LNCaP clone FGC (cell line): ENCODE measurements around the gene ITPR2.
"Not testable (repeated sequence)": the region's sequence is repeated elsewhere in the genome, so short reads cannot be mapped to it uniquely, and the experiment has no call there.

ENCODE experiments used
- DNase-seq: peaks from one replicate; pipeline ENCODE4 v3.0.0-alpha.2; 2011; ENCODE audit warnings: low read depth
- H3K4me3 ChIP-seq: 2 replicates; pipeline ENCODE4 v1.5.1; 2011; ENCODE audit warnings: mild to moderate bottlenecking, low read depth, low read length, control low read depth
- TF ChIP-seq, protein P1 (sequence below): IDR thresholded peaks from 2 replicates; pipeline ENCODE4 v1.5.1; 2012; ENCODE audit warnings: mild to moderate bottlenecking; ENCODE audit not compliant: control insufficient read depth, insufficient read depth; ENCODE audit errors: extremely low read depth

ITPR2 gene

DNA sequence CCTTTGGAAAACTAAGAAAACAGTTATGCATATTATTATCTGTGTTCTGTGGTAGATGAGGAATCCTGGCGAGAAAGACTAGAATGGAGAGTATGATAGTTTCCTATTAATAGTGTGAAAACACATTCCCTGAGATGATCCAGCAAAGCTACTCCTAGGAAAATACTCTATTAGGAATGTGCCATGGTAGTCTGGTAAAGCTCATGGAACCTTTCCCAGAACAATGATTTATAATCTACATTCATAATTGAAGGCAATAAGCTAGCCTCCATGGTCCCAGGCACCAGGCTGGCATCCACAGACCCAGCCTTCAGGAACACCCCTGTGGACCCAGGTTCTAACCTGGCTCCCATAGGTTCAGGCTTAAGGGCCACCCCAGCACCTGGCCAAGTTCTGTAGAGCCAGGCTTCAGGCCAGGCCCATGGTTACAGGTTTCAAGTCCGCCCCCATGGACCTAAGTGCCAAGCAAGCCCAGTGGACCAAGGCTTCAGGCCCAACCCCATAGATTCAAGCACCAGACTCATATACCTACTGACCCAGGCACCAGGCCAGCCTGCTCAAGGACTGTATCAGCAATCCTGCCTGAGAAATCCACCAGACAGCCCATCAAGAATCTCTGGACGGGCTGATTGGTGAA lies 72.2 kb downstream of the ITPR2 start:
- no peak overlapping the region for H3K4me3 ChIP-seq
- TF ChIP-seq, protein P1, sequence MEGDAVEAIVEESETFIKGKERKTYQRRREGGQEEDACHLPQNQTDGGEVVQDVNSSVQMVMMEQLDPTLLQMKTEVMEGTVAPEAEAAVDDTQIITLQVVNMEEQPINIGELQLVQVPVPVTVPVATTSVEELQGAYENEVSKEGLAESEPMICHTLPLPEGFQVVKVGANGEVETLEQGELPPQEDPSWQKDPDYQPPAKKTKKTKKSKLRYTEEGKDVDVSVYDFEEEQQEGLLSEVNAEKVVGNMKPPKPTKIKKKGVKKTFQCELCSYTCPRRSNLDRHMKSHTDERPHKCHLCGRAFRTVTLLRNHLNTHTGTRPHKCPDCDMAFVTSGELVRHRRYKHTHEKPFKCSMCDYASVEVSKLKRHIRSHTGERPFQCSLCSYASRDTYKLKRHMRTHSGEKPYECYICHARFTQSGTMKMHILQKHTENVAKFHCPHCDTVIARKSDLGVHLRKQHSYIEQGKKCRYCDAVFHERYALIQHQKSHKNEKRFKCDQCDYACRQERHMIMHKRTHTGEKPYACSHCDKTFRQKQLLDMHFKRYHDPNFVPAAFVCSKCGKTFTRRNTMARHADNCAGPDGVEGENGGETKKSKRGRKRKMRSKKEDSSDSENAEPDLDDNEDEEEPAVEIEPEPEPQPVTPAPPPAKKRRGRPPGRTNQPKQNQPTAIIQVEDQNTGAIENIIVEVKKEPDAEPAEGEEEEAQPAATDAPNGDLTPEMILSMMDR: no peak
- no peak for DNase-seq

DNA sequence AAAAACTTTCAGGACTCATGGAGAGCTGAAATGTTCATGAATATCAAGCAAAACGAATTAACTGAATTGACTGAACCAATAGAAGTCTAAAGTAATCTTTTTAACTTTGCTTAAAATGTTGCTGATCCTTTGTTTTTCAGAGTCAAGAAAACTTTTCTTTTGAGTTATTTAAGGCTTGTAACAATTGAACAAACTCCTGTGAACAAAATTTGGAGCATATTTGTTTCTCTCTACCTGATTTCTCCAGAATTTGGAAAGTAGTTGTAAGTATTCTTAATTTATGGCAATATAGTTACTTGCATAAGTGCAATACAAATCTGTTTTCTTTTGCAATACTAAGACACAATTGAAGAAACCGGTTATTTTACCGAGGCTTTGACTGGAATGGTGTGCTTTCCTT lies 77.6 kb downstream of the ITPR2 start:
- DNase-seq, H3K4me3 ChIP-seq: not testable (repeated sequence)

DNA sequence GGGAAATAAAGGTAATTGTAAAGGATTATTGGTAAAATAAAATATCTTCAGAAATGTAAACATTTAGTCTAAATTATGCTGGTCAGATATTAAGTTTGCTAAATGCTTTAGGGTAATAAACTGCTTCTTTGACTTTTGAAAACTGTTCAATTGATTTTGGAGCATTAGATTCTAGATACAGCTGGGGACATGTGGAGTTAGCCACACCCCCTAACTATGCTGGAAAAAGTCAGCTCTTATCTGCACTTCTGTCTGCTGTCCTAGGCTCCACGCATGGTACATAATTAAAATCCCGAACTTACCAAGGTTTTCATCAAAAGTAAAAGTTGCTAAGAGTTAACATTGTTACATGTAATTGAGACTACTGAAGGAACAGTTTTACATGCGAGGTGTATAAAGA lies 78.8 kb downstream of the ITPR2 start:
- no peak overlapping the region for H3K4me3 ChIP-seq
- DNase-seq: no peak
- TF ChIP-seq, protein P1: no peak

DNA sequence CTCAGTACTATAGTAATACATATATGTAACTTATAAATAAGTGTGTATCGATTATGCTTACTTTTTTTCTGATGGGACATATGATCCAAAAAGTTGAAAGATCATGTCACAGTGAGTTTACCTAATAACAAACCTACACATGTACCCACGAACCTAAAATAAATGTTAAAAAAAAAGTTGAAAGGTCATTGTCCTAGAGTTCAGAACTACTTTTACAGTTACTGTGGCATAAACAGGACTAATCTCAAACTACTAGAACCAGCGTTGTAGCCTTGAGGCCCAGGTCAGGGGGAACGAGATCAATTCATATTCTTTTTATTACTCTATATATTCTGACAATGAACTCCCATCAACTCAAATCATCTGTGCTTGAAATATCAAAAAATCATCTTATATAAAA lies 81.8 kb downstream of the ITPR2 start:
- DNase-seq: no peak
- no peak overlapping the region for H3K4me3 ChIP-seq
- TF ChIP-seq, protein P1: no peak

DNA sequence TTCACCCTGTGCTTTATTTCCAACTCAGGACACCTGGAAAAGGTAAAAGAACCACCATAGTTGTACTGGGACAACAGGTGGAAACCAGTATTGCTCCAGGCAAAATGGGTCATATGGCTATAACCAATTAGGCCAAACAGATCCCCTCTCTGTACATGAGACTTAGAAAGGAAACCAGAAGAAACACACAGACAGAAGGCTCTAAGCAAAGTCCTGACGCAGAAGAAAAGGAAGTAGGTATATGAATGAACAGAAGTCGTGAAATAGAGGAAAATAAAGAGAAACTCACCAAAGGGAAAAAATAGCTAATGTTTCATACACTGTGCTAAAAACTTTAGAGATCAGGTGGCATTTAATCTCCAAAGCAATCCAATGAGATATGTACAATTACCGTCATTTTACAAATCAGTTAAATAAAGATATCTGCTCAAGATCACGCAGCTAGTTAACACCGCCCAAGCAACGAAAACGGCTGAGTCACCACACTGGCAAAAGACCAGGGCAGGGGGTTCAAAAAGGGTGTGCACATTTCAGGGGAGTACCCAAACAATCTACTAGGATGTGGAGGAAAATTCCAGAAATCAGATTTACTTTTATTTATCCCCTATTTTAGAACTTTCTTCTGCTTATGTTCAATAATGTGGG lies 82.3 kb downstream of the ITPR2 start:
- no peak for DNase-seq
- H3K4me3 ChIP-seq: no peak overlapping the region
- TF ChIP-seq, protein P1: no peak

DNA sequence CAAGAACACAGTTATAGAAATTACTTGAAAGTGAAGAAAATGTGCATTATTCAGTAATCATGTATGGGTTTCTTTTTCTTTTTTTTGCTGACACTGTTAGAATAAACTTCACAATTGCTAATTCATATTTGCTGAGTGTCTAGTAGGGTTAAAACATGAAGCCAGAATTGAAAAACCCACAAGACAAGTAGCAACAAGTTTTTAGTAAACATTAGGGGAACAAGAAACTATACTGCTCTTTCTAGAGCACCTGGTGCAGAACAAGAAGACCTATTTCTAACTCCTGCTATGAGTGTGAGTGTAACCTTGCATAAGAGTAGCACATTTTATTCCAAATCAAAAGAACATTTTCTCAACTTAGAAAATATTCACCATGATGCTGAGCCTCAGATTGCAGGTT lies 83.2 kb downstream of the ITPR2 start:
- TF ChIP-seq, protein P1: no peak
- H3K4me3 ChIP-seq: no peak overlapping the region
- no peak for DNase-seq

DNA sequence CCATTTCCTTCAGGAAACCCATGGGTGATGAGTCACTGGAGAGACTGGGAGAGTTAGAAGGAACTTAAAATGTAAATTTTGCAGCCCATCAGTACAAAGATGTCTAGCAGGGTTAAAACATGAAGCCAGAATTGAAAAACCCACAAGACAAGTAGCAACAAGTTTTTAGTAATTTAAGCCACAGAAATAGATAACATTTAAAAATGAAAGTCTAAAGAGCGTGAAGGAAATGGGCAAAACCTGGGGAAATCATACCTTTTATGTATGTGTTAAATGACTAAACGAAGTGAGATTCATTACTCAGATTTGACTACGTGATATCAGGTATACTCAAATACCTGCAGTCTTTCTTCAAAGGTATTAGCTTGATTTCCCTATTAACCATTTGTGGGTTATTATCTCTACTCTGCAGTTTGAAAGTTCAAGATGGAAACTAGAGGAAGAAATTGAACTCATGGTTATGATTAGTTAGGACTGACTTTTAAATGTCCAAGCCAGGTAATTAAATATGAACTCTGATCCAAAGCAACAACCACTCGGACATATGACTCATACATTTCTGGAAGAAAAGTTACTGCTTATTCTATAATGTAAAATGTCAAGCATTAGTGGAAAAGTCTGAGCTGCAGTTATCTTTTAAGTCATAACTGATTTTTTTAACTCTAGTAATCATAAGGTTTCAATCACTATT lies 84.1 kb downstream of the ITPR2 start:
- no peak for DNase-seq
- no peak overlapping the region for H3K4me3 ChIP-seq
- TF ChIP-seq, protein P1: no peak
